HG03439 (cell line): Measurements from ENCODE around the gene CRACR2B.

ENCODE experiments used
- ATAC-seq: cut with Tn5 transposase; IDR thresholded peaks from one replicate; pipeline ENCODE4 v1.9.1; 2021; ENCODE audit warnings: mild to moderate bottlenecking, moderate library complexity; ENCODE audit not compliant: unreplicated experiment

CRACR2B gene

DNA sequence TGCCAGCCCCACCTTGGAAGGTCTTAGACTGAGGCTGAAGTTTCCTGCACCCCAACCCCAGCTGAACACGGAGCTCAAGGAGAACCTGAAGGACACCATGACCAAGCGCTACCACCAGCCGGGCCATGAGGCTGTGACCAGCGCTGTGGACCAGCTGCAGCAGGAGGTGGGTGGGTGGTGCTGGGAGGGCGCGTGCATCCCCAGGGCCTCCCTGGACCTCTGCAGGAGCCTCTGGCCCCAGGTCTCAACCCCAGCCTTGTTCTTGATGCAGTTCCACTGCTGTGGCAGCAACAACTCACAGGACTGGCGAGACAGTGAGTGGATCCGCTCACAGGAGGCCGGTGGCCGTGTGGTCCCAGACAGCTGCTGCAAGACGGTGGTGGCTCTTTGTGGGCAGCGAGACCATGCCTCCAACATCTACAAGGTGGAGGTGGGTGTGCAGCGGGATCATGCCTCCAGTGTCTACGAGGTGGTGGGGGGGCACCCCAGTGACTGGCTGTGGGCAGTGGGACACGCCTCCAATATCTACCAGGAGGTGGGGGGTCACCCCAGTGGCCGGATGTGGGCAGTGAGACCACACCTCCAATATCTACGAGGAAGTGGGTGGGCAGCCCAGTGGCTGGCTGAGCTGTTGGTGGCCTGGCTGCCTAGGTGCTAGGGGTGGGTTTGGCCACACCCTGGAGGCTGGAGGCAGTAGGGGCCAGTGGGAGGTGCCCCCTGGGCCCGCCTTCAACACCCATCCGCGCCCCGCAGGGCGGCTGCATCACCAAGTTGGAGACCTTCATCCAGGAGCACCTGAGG lies 9.7 kb downstream of the CRACR2B start:
- no peak for ATAC-seq

GRCh38 chr11:837990-838307 lies 10.2 kb downstream of the CRACR2B start:
- no peak for ATAC-seq

DNA sequence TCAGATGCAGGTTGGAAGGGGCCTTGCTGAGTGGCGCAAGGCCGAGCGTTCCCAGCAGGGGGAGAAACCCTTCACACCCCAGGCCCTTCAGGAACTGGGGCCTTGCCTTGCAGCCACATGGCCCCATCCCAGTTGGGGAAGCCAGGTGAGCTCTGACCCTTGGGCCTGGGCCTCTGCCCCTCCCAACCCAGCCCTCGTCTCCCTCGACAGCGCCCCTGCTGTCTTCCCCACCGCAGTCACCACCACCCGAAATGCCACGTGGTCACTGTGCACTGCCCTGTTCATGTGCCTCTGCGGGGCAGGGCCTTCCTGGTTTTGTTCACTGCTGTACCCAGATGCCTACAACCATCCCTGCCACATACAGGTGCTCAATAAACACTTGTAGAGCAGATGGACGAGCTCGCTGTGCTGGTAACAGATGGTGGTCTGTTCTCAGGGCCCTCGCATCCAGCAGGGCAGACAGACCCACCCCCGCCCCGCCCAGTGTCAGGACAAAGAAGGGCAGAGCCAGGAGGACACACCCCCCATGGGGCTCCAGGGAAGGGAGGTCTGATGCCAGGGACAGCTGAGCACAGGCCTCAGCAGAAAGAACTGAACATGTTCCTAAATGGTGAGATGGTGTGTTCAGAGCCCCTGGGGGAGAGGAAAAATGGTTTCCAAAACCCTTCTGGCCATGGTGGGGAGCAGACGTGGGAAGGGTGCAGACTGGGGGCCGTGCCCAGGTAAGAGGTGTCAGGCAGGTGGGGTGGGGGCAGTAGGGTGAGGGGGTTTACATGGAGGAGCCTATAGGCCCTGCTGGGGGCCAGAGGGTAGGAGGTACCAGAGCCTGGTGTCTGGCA lies 10.9 kb downstream of the CRACR2B start:
- no peak for ATAC-seq

- ATAC-seq, result no peak
Measured at GRCh38 chr11:839280-839623, 11.5 kb downstream of the CRACR2B start.

DNA sequence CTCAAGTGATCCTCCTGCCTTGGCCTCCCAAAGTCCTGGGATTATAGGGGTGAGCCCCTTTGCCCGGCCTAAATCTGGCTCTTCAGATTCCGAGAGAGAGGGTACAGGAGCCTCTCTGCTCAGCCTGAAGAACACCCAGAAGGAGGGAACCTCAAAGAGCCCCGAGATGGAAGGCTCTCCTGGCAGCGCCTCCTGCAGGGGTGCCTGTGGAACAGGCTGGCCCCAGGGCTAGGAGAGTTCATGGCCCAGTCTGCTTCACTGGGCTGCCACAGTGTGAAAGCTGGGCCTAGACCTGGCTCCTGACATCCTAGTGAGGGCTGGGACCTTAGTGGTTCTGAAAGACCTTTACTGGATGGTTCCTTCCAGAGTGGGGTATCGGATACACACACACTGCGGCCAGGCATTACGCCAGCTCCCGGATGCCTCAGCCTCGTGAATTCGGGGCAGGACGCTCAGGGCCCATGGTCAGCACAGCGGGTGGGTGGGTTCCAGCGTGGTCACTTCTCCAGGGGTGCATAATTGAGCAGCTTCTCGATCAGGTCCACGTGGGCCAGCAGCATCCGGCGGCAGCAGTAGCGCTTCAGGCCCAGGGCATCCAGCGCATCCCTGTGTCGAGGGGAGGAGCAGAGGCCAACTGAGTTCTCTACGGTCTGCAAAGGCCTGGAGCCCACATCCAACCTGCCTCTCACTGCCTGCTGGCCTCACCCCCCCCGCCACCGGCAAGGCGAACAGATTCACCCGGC lies 12.3 kb downstream of the CRACR2B start:
- no peak for ATAC-seq

- ATAC-seq, result no peak
Measured at GRCh38 chr11:841981-842369, 14.3 kb downstream of the CRACR2B start.

- ATAC-seq, result peak; percentile 65
Measured at GRCh38 chr11:842370-843002, 14.8 kb downstream of the CRACR2B start, which contains the start of the genes POLR2L and TSPAN4. TSS of gene POLR2L (minus strand) at chr11:842529. CDS start at chr11:842508, 21 bp downstream. TSS of gene TSPAN4 (plus strand) at chr11:842852. CDS start at chr11:850305, 7,453 bp downstream.

GRCh38 chr11:843086-843734 lies 15.5 kb downstream of the CRACR2B start:
- no peak for ATAC-seq

- no peak for ATAC-seq
Measured at GRCh38 chr11:843818-844692, 16.3 kb downstream of the CRACR2B start.

- ATAC-seq, result no peak
Measured at GRCh38 chr11:844693-845644, 17.2 kb downstream of the CRACR2B start.

- ATAC-seq, result no peak
Measured at GRCh38 chr11:845872-846495, 18.3 kb downstream of the CRACR2B start.

DNA sequence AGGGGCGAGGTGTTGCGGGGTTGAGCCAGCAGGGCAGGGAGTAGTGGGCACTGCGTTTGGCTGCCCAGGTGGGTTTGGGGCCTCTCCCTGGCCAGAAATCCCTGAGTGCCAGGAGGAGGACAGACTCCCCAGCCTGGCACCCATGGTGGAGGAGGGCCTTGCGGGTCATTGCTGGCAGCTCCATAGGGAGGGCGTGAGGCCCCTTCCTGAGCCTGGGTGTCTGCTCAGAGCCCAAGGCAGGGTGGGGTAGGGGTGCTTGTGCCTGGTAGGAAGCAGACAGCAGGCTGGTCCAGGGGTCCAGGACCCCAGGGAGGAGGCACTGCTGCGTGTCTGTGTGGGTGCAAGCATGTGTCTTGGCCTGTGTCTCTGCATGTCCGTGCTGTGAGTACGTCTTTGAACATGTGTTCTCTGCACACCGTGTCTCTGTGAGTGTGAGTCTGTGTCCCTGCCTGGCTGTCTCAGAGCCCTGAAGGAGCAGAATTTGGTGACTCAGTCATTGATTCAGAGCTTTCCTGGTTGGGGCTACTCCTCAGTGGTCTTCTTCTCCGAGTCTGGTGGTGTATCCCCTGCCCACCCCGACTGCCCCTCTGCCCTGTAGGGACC lies 18.9 kb downstream of the CRACR2B start:
- ATAC-seq, result no peak

DNA sequence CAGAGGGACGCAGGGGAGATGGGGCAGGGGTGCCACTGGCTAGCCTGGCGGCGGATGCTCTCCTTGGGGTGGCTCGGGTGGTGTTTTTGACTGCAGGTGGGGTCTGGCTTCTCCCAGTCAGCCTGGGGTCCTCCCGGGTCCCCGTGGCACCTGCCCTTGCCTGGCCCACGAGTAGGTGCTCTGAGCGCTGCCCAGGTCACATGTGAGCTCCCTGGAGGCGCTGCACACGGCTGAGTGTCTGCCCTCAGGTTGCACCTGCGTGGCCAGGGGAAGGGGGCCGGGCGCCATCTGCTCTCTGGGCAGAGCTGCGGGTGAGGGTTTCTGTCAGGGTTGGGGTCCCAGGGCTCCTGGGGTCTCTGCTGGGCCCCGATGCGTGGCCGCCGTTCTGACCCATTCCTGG lies 20.2 kb downstream of the CRACR2B start:
- ATAC-seq, result no peak

DNA sequence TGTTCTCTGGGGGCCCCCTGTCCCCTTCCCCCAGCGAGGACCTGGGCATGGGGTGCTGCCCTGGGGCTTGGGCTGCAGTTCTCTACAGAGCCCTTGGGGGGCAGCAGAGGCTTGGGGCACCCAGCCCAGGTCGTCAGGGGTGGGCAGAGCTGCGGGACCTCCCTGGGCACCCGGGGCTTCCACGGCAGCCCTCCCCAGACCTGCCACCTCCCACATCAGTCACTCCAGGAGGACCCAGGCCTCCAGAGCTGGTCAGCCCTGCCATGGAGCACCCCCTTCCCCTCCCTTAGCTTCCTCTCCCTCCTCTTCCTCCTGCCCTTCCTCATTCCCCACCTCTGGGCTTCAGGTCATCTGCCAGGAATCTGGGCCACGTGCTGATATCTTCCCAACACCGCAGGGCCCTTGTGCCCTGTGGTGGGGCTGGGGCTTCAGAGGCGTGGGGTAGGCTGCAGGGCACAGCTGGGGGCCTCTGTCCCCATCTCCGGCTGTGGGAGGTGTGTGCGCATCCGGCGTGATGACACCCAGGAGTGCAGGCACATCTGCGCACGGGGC lies 20.7 kb downstream of the CRACR2B start:
- ATAC-seq, result no peak

GRCh38 chr11:849104-849824 lies 21.5 kb downstream of the CRACR2B start:
- no peak for ATAC-seq

DNA sequence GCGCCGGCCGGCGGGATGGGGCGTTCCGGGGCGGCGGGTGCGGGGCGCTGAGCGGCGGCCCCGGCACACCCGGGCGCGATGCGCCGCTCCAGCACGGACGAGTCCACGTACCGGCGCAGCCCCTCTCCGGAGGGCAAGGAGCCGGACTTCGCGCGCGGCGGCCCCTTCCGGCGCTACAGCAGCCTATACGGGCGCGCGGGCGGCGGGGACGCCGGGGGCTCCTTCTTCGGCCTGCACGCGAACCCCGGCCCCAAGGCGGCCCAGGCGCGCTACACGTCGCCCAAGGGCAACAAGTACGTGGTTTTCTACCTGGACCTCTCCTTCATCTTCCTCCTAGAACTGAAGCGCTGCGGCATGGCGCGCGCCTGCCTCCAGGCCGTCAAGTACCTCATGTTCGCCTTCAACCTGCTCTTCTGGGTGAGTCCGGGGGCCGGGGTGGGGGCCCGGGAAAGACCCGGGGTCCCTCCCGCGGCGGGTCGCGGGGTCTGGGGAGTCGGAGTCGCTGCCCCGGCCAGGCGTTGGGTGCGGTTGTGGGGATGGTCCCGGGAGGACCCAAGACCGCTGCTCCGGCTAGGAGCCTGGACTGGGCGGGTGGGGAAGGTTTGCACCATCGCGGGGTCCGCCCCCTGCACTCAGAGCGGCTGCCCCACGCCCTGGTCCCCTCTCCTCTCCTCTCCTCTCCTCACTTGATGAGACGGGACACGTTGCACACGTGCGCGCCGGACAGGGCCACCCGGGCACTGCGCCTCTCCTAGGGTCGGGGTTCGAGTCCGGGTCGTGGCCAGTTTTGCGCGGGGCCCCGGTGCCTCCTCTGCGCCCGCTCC lies 22.4 kb downstream of the CRACR2B start:
- no peak for ATAC-seq
